OCI-LY3 (cell line): ENCODE results near the gene BPIFB6.

Experiments
- CTCF ChIP-seq: fragments of 200-600, 300-600 bp; sonication (generic); IDR thresholded peaks from 2 replicates; pipeline ENCODE4 v1.5.1; 2014; ENCODE audit warnings: antibody characterized with exemption, low read length, low read depth
- EZH2phosphoT487 ChIP-seq: fragments of 200-600 bp; shearing (Covaris generic); IDR thresholded peaks from 2 replicates; pipeline ENCODE4 v1.6.1; 2018; ENCODE audit warnings: antibody characterized with exemption, mixed run types, low read depth

- TF ChIP-seq CTCF (no peak), EZH2phosphoT487 (no peak)
Measured at GRCh38 chr20:33024243-33024560, 7.2 kb upstream of the BPIFB6 start.
